Hindlimb muscle (tissue), 1 donor: ENCODE results near the gene CDC20. TPM values are rescaled to one million over a fixed set of nuclear protein-coding genes. Genes with fewer than 3 reads are reported as not detected.
A peak's percentile ranks its signal among the peaks of the same experiment; 100 is the strongest.
"Not testable (repeated sequence)": the region's sequence is repeated elsewhere in the genome, so short reads cannot be mapped to it uniquely, and the experiment has no call there.

ENCODE experiments used
- DNase-seq: peaks from one replicate; pipeline ENCODE4 v3.0.0-alpha.2; 2013
- polyA plus RNA-seq: library from polyadenylated mRNA; unstranded; fragments of 120-200 nt; gene quantifications from one replicate; pipeline ENCODE4 v1.2.1, GENCODE V29; 2013; ENCODE audit not compliant: insufficient read length

CDC20 gene
- polyA plus RNA-seq, 1 donor: 15.2 TPM

DNA sequence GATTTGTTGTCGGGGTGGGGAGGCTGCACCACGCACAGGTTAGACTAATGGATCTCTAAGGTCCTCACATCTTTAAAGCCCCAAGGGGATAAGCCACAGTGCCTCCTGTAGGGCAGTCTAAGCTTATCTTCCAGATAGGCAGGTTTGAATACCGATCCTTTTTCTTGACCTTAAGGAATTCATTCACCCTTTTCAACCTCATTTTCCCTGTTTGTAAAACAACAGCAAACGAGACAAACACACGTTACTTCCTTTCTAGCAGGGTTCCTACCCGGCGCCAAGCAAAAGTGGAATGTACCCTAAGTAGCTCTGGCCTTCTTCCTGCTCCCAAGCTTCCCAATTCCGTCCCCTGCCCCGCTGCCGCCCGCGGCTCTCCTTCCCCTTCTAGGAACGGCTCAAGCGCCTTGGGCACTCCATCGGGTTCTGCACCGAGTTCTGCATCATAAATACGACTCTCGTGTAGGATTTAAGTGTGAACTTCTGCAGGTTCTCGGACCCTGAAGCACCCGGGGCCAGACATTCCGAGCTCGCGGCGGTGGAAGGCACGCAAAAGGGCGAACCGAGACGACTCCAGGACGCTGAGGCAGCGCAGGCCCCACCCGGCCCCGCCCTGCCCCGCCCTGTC lies 548 bp upstream of the CDC20 start:
- no peak for DNase-seq

DNA sequence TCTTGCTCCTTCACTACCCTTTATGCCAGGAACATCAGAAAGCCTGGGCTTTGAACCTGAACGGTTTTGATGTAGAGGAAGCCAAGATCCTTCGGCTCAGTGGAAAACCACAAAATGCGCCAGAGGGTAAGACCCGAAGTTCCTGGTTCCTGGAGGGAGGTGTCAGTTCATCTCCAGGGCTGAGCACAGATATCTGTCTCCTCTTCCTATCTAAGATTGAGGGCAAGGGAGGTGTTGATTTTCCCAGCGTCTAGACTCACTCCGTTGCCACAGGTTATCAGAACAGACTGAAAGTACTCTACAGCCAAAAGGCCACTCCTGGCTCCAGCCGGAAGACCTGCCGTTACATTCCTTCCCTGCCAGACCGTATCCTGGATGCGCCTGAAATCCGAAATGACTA lies 915 bp downstream of the CDC20 start:
- DNase-seq: no peak

DNA sequence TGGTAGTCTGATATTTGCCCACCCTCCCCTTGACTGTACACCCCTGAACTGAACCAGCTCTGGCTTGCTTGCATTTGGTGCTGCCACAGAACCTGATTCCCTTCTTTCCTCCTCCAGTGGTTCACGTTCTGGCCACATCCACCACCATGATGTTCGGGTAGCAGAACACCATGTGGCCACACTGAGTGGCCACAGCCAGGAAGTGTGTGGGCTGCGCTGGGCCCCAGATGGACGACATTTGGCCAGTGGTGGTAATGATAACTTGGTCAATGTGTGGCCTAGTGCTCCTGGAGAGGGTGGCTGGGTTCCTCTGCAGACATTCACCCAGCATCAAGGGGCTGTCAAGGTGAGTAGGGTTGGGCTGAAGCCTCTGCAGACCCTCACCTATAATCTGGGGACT lies 1.8 kb downstream of the CDC20 start:
- DNase-seq: no peak

DNA sequence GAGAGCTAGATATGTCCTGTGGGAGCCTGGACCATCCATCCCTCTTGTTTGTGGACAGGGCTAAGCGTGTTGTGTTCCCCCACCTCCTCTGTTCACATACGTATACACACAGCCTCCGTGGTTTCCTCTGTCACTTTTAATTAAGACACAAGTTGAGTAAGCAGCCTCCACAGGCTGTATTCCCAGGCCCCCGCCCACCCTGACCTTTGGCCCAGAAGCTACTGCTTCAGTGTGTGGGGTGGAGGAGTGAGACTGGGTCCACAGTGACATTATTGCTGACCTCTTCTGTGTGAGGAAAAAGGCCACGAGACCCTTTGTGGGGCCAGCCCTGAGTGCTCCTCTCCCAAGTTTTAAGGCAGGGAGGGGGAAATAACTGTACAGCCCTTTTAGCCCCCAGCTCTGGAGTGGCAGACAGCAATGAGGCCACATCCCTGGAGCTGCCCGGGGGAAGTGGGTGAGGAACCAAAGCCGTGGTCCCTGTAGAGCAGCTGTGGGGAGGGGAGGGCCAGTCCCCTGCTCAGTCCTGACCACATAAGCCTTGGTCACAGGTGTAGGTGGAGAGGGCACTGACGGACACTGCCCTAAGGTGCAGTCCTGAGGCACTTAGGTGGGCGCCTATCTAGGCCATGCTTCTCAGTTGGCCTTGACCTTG lies 4.6 kb downstream of the CDC20 start:
- no peak for DNase-seq

DNA sequence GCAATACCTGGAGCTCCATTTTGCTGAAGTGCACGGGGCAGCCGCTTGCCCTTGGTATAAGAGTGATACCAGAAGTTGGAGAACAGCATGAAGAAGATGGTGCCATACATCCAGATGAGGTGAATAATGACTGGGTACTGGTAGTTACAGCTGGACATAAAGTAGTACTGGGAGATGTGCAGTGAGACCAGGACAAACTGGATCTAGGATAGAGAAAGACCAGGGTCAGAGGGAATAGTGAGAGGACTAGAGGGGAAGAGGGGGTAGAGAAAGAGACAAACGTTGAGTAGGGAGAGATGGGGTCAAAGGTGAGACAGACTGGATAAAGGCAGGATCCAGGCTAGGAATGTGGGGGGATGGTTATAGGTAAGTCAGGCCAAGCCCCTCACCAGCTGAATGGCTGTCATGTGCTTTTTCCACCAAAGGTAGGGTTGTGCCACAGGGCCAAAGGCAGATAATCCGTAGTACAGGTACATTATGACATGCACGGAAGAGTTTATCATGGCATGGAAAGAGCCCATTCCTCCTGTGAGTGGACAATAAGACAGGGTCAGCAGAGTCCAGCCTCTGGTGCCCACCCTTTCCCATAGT lies 5.2 kb downstream of the CDC20 start:
- no peak for DNase-seq

DNA sequence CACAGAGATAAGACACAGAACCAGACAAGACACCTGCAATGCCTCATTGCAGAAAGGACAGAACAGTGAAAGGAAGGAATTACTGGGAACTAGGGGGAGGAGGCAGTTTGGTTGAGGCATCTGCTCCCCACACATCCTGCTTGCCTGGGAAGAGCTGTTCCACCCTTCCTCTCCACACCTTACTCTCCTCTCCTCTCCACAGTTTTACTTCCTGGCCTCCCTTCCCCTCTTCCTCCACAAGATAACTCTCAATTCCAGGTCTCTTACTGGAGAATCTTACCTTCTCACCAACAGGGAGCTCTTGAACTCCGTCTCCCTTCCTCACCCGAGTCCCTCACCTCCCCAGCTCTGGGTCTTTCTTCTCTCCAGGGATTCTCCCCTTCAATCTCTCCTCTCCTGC lies 6.9 kb downstream of the CDC20 start:
- no peak for DNase-seq

DNA sequence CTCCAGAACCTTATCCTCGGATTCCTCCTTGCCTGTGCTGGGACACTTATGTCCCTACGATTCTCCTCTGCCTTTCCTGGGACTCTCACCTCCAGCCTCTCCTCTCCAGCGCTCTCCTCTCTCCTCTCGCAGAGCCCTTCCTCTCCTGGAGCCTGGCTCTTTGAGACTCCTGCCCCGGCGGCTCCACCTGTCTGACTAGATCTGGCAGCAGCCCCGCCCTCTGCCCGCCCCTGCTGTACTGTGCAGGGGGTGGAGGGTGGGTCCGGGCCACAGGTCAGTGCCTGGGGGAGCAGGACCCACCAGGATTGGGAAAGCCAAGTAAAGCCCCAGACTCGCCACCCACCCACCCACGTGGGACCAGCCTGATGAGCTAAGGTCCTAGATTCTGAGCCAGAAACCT lies 7.4 kb downstream of the CDC20 start:
- DNase-seq: no peak

DNA sequence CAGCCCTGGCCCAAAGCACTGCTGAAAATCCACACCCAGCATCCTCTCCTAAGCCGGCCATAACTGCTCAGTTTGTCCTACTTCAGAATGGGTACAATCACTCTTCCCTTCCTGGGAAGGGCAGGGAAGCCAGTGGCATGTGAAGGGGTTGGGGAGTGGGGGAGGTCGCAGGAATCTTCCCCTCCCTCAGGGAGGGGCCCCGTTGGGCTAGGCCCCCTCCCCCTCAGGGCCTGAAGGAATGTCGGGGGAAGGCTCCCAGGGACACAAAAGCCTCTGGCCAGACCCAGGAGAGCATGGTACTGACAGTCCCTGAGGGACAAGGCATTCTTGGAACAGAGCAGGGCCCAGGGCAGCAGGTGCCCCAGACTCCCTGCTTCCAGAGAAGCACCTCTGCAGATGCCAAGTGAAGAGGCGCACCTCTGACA lies 7.8 kb downstream of the CDC20 start:
- DNase-seq: no peak

DNA sequence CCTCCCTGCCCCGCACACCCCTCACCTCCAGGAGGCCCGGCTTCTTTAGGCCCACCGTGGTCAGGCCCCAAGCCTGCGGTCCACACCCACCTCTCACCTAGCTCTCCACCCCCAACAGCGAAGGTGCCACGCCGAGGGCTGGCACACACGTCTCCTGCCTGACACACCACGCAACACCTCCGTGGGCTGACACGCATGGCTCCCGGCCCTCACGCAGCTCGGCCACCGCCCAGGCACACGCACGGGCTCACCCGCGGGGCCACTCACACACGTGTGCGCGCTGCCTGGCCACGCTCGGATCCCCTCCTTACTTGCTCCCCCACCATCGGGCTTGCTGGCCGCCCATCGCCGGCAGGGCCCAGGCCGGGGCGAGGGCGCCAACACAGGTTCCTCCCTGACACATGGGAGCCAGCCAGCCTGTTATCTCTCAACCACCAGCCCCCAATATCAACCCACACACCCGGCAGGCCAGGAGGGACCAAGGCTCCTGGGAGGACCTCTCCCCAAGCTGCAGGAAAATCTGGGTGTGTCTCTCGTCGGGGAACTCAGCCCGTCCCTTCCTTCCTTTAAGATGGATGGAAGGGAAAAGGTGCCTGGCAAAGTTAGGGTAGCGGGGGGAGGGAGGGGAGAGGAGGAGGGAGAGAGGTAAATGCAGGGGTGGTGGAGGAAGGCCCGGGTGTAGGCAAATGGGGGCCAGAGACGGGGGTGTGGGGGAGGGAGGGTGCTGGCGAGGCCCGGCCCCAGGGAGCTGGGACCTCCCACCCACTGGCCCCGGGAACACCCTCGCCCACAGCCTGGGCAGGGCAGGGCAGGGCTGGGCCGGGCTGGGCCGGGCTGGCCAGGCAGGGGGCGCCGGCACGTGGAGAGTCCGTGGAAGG lies 8.5 kb downstream of the CDC20 start:
- DNase-seq: no peak

DNA sequence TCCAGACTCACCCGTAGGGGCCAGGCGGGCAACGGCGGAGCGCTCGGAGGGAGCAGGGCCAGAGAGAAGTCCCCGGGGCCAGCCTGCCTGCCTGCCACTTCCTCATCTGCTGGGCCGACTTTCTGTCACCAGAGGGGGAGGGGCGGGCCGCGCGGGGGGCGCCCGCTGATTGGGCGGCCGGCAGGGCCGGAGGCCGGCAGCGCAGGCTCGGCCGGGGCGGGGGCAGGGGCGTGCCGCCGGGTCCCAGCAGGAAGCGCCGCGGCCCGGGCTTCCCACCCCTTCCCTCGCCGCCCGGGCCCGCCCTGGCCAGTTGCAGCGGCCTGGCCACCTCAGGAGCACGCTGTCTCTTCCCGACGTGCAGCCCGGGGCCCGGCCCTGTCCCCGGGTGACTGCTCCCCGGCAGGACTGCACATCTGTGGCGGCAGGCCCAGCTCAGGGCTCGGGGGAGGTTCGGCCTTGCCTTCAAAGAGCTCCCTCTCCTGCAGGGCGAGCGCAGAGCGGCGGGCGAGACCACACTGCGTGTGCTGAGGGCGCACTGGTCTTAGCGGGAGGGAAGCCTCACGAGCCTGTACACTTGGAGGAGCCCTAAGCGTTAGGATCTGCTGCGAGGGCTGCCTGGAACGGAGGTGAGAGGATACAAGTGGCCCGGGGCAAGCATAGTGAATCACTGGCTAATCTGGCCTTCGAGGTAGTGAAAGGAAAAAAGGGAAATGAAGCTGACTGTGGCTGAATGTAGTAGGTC lies 9.3 kb downstream of the CDC20 start, which contains the start of gene ELOVL1:
ELOVL1 (minus strand) TSS at position 108 of the 742 bp plus-strand sequence. CDS start 2,402 bp downstream, outside the sequence.
- DNase-seq: peak; percentile 90

DNA sequence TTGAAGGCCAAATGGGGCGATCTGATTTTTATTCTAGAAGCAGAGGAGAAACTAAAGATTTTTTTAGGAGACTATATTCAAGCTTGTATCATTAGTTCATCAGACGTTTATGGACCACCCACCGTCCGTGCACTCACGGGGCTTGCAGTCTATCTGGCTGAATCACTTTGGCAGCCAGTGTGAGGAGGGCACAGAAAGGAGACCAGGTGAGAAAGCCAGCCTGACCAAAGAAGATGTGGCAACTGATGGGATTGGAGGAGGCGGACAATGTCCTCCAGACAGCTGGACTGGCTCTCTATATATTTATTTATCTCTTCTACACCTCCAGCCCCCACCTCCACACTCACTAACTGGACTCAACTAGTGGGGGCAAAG lies 9.9 kb downstream of the CDC20 start:
- no peak for DNase-seq

DNA sequence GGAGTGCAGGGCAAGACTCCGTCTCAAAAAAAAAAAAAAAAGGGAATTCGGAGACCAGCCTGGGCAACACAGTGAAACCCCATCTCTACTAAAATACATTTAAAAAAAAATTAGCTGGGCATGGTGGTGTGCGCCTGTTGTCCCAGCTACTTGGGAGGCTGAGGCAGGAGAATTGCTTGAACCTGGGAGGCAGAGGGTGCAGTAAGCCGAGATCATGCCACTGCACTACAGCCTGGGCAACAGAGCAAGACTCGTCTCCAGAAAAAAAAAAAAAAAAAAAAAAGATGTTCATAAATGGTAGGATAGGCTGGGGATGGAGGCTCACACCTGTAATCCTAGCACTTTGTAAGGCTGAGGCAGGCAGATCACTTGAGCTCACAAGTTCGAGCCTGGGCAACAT lies 11.0 kb downstream of the CDC20 start:
- DNase-seq: not testable (repeated sequence)

DNA sequence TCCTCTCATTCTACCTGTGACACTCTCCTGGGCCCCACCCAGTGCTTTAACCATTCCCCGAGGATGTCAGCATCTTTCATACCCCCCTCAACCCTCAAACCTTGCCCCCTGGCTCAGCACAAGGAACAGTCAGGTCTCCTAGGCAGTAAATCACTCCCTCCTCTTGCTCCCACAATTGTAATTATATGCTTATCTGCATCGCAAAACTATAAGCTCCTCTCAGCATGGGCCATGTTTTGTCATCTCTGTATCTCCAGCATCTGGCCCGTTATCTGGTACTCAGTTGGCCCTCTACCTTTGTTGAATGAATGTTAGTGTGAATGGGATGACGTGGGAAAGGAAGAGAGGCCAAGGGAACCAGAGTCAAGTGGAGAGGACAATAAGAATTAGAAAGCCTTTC lies 11.8 kb downstream of the CDC20 start:
- no peak for DNase-seq

DNA sequence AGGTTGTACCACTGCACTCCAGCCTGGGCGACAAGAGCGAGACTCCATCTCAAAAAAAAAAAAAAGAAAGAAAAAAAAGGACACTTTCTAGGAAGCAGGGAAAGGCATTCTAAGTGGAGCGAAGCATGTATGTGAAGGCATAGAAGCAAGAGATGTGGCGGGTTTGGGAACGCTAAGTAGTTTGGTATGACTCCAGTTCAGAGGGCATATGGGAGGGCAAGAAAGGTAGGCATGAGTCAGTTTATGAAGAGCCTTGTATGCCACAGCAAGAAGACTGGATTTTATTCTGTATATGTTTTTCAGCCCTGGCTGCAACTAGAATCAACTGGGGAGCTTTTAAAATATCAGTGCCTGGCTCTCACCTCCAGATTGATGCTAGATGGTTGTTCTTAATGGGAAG lies 13.4 kb downstream of the CDC20 start:
- no peak for DNase-seq

DNA sequence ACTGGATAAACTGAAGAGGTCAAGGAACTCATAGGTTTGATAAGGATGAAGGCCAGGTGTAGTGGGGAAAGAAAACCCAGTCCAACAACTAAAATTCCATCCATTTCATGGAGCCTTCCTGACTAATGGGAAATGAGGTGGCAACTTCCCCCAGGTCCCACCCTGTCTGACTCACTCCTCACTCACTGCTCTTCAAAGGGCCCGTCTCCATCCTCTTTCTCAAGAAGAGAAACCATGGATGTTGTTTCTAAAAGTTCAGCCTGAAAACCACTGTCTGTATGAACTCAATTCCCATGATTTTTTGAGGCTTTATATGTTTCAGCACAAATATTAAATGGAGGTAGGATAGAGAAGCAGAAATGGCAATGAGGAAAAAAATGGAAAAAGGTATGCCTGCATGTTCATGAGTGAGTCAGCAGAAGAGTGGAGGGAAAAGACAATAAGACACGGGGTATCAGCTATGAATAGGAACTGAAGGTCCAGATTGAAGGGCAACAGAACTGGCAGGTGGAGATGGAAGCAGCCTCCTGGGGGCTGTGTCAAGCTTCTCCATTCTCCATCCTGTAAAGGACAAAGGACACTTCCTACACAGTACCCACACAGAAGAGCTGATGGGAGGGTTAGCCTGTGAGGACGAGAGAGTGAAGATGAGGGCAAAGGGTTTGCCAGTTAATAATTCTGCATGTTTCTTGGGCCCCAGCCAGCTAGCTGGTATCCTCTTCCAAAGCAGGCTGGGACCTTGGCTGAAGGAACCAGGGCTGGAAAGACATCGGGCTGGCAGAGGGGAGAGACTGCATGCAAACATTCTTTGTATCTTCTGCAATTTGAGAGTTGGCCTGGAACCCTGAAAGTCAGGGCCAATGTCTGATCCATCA lies 14.5 kb downstream of the CDC20 start:
- no peak for DNase-seq

DNA sequence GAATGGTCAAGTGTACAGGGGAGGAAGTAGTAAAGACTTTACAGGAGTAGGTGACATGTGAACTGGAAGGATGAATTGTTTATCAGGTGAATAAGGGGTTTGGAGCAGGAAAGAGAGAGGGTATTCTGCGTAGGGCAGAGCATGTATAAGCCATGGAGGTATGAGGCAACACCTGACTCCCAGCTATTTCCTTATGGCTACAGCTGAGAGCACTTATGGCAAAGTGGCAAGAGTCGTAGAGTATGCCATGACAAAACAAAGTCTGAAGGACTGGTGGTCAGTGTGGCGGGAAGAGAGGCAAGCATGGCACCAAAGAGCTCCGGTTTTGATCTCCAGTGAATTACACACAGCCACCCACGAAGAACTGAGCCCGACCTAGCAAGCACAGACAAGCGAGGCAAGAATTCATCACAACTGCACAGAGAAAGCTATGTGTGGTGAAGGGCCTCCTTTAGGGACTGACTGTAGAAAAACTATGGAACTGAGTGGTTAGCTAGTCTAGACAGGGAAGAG lies 18.0 kb downstream of the CDC20 start:
- no peak for DNase-seq

DNA sequence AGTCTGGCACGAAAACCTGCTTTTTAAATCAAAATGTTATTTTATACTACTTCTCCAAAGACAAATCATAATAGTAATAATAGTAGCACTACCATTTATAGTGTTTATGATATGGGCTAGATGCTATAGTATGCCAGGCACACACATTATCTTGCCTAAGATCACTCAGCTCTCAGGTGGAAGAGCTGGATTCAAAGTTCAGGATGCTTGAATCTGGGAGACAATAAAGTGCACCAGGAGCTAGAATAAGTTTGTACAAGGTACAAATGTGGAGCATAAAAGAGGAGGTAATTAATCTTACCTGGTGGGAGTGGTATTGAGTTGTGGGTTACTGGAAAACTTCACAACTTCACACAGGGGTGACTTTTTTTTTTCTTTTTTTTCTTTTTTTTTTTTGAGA lies 19.1 kb downstream of the CDC20 start:
- DNase-seq: no peak

DNA sequence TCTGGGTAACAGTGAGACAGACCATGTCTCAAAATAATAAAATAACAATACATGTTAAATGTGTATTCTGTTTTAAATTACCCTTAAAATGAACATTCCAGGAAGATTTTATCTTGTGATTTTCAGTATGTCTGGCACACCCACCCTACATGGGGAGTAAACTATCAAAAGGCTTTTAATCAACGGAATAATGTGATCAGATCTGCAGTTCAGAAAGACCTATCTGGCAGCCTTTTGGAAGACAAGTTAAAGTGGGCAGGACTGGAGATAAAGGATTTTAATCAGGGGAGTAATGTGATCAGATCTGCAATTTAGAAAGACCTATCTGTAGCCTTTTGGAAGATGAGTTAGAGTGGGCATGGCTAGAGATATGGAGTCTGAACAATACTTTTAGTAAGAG lies 20.7 kb downstream of the CDC20 start:
- DNase-seq: no peak

DNA sequence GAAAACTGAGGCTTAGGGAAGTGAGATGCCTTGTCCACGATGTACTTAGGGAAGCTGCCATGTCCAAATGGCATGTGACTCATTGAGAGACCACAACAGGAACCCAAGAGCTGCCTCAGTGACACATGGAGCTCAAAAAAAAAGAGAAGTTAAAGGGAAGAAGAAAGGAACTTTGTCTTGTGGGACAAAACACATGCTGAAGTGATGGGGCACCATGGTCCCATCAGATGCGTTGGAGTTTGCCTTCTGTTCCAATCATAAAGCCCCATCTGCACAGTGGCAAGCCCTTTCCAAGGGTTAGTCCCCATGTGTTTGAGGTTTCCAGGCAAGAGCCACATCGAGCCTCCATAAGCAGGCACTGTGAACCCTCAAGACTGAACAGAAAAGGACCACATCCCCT lies 22.8 kb downstream of the CDC20 start:
- DNase-seq: no peak

DNA sequence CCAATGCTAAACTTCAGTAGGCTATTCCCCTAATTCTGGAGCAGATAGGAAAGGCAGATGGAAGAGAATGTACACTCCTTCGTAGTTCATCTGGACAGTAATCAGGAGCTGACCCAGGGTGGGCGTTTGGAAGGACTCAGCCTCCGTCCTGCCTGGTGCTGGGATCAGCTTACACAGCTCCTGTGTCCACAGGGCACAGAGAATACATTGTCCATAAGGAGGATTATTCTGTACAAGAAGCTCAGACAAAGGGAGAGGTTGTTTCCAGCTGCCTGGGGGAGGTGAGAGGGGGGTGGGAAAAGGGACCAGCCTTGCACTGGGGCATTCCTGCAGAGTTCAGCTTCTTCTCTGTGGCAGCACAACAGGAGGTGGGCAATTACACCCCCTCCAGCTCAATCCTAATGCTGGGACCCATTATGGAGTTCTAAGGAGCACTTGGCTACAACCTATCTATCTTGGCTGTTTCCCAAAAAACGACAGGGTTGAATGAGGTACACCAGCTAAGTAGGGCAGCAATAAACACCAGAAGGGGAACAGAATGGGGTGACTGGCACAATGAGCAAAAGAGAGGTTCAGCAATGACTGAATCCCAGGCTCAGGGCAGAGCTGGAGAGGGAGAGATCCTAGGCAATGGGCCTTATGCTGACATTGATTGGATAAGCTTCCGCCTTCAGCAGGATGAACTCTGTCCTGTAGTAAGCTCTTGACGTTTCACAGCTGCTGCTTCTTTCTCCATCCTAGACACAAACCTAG lies 23.4 kb downstream of the CDC20 start:
- no peak for DNase-seq
